Neural cell (in vitro differentiated cells): ENCODE results near the gene ZNF814. TPM values are rescaled to one million over a fixed set of nuclear protein-coding genes. Genes with fewer than 3 reads are reported as not detected.
"Not testable (repeated sequence)": the region's sequence is repeated elsewhere in the genome, so short reads cannot be mapped to it uniquely, and the experiment has no call there.

ENCODE experiments used
- H2AFZ ChIP-seq: fragments of 200-600, 300-800 bp; sonication (generic), shearing (Covaris generic); 2 replicates; pipeline ENCODE4 v1.6.0; 2014; ENCODE audit warnings: low read depth, mild to moderate bottlenecking, antibody characterized with exemption, low read length, moderate library complexity
- H3F3A ChIP-seq: fragments of 200-600 bp; shearing (Covaris generic); 2 replicates; pipeline ENCODE4 v1.6.1; 2016; ENCODE audit warnings: mild to moderate bottlenecking, moderate library complexity, mixed read lengths, antibody characterized with exemption, low read length; ENCODE audit not compliant: insufficient read depth, poor library complexity, severe bottlenecking
- H3K27ac ChIP-seq: fragments of 200-600, 300-800 bp; sonication (generic), shearing (Covaris generic); 2 replicates; pipeline ENCODE4 v1.5.1; 2014; ENCODE audit warnings: mild to moderate bottlenecking, low read length, moderate library complexity
- H3K27me3 ChIP-seq: fragments of 300-800, 200-600 bp; sonication (generic), shearing (Covaris generic); 2 replicates; pipeline ENCODE4 v1.6.0; 2014; ENCODE audit warnings: mild to moderate bottlenecking, low read depth, low read length, moderate library complexity; ENCODE audit not compliant: insufficient read depth
- H3K36me3 ChIP-seq: fragments of 300-800, 200-600 bp; sonication (generic), shearing (Covaris generic); 2 replicates; pipeline ENCODE4 v1.5.1; 2014; ENCODE audit warnings: mild to moderate bottlenecking, antibody characterized with exemption, low read length, moderate library complexity; ENCODE audit not compliant: insufficient read depth
- H3K4me2 ChIP-seq: fragments of 300-800, 200-600 bp; sonication (generic), shearing (Covaris generic); 2 replicates; pipeline ENCODE4 v1.6.0; 2014; ENCODE audit warnings: mild to moderate bottlenecking, low read length
- H3K4me3 ChIP-seq: fragments of 300-800, 200-600 bp; sonication (generic), shearing (Covaris generic); 2 replicates; pipeline ENCODE4 v1.5.1; 2014; ENCODE audit warnings: mild to moderate bottlenecking, low read length, moderate library complexity
- H3K79me2 ChIP-seq: fragments of 200-600 bp; shearing (Covaris generic); replicated peaks from 2 replicates; pipeline ENCODE4 v1.6.0; 2014; ENCODE audit warnings: mild to moderate bottlenecking, low read length, moderate library complexity; ENCODE audit not compliant: insufficient read depth
- H3K9ac ChIP-seq: fragments of 300-800, 200-600 bp; sonication (generic), shearing (Covaris generic); 2 replicates; pipeline ENCODE4 v1.6.1; 2016; ENCODE audit warnings: mild to moderate bottlenecking, low read length, mixed read lengths
- H3K9me2 ChIP-seq: fragments of 200-600 bp; shearing (Covaris generic); 2 replicates; pipeline ENCODE4 v1.6.1; 2016; ENCODE audit warnings: mild to moderate bottlenecking, low read length, mixed read lengths; ENCODE audit not compliant: insufficient read depth
- H3K9me3 ChIP-seq: fragments of 200-600, 300-800 bp; sonication (generic), shearing (Covaris generic); 2 replicates; pipeline ENCODE4 v1.6.1; 2016; ENCODE audit warnings: mild to moderate bottlenecking, mixed run types, low read length, moderate library complexity, mixed read lengths
- H4K20me1 ChIP-seq: fragments of 200-600 bp; shearing (Covaris generic); 2 replicates; pipeline ENCODE4 v1.6.1; 2016; ENCODE audit warnings: mild to moderate bottlenecking, mixed run types; ENCODE audit not compliant: insufficient read depth
- EP300 ChIP-seq: fragments of 450-650 bp; conservative IDR thresholded peaks from 2 replicates; pipeline ENCODE4 v1.6.1; 2014; ENCODE audit warnings: antibody characterized with exemption, mild to moderate bottlenecking, moderate library complexity; ENCODE audit not compliant: poor library complexity, severe bottlenecking
- EZH2 ChIP-seq: fragments of 200-600, 300-800 bp; shearing (Covaris generic), sonication (generic); IDR thresholded peaks from 2 replicates; pipeline ENCODE4 v1.6.1; 2014; ENCODE audit warnings: antibody characterized with exemption, low read length, borderline replicate concordance, mild to moderate bottlenecking; ENCODE audit not compliant: insufficient read depth, poor library complexity, severe bottlenecking
- MXI1 ChIP-seq: fragments of 450-650 bp; conservative IDR thresholded peaks from 2 replicates; pipeline ENCODE4 v1.6.1; 2014; ENCODE audit warnings: antibody characterized with exemption, mild to moderate bottlenecking; ENCODE audit not compliant: poor library complexity, severe bottlenecking
- POLR2AphosphoS5 ChIP-seq: IDR thresholded peaks from 2 replicates; pipeline ENCODE4 v1.6.1; 2012
- RAD21 ChIP-seq: fragments of 450-650 bp; conservative IDR thresholded peaks from 2 replicates; pipeline ENCODE4 v1.6.1; 2014; ENCODE audit warnings: antibody characterized with exemption, mild to moderate bottlenecking, moderate library complexity
- SMC3 ChIP-seq: fragments of 450-650 bp; conservative IDR thresholded peaks from 2 replicates; pipeline ENCODE4 v1.6.1; 2014; ENCODE audit warnings: antibody characterized with exemption, mild to moderate bottlenecking, moderate library complexity; ENCODE audit not compliant: poor library complexity
- TAF1 ChIP-seq: IDR thresholded peaks from 2 replicates; pipeline ENCODE4 v1.6.1; 2012; ENCODE audit warnings: low read depth
- polyA plus RNA-seq: library from polyadenylated mRNA; depleted of rRNA; stranded (reverse); fragments of >200 nt; gene quantifications from 2 replicates; pipeline ENCODE4 v1.2.3, GENCODE V29; 2014
- TF ChIP-seq, protein P1 (sequence below): IDR thresholded peaks from 2 replicates; pipeline ENCODE4 v1.6.1; 2012; ENCODE audit warnings: borderline replicate concordance
- TF ChIP-seq, protein P2 (sequence below): fragments of 450-650 bp; IDR thresholded peaks from 2 replicates; pipeline ENCODE4 v1.5.1; 2014; ENCODE audit warnings: antibody characterized with exemption, mild to moderate bottlenecking, moderate library complexity; ENCODE audit not compliant: poor library complexity, severe bottlenecking

The ZNF814 gene
- polyA plus RNA-seq, 1 donor from 2014 or later = 17.7 TPM

DNA sequence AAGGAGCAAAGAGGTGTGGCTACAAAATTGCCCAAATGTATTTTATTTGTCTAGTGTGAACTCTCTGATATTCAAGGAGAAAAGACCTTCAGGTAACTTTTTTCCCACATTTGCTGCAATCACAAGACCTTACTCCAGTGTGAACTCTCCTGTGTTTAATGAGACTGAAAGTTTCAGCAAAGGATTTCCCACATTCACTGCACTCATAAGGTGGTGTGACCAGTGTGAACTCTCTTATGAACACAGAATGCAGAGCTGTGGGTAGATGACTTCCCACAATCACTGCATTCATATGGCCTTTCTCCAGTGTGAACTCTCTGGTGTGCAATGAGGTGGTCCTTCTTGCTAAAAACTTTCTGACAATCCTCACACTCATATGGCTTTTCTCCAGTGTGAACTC lies 16.4 kb downstream of the ZNF814 start:
- no peak overlapping the region for H3K4me3 ChIP-seq
- H3K9ac ChIP-seq = no peak overlapping the region
- H3K4me2 ChIP-seq = no peak overlapping the region
- no peak overlapping the region for H3K27ac ChIP-seq
- TF ChIP-seq, protein P1, sequence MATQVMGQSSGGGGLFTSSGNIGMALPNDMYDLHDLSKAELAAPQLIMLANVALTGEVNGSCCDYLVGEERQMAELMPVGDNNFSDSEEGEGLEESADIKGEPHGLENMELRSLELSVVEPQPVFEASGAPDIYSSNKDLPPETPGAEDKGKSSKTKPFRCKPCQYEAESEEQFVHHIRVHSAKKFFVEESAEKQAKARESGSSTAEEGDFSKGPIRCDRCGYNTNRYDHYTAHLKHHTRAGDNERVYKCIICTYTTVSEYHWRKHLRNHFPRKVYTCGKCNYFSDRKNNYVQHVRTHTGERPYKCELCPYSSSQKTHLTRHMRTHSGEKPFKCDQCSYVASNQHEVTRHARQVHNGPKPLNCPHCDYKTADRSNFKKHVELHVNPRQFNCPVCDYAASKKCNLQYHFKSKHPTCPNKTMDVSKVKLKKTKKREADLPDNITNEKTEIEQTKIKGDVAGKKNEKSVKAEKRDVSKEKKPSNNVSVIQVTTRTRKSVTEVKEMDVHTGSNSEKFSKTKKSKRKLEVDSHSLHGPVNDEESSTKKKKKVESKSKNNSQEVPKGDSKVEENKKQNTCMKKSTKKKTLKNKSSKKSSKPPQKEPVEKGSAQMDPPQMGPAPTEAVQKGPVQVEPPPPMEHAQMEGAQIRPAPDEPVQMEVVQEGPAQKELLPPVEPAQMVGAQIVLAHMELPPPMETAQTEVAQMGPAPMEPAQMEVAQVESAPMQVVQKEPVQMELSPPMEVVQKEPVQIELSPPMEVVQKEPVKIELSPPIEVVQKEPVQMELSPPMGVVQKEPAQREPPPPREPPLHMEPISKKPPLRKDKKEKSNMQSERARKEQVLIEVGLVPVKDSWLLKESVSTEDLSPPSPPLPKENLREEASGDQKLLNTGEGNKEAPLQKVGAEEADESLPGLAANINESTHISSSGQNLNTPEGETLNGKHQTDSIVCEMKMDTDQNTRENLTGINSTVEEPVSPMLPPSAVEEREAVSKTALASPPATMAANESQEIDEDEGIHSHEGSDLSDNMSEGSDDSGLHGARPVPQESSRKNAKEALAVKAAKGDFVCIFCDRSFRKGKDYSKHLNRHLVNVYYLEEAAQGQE = no peak
- H3K9me2 ChIP-seq = no peaks in the 10 kb centered on the region
- peaks cover 19% of the 10 kb centered on the region for H3K36me3 ChIP-seq
- no peaks in the 10 kb centered on the region for H4K20me1 ChIP-seq
- no peaks in the 10 kb centered on the region for H3K27me3 ChIP-seq
- no peaks in the 10 kb centered on the region for H3F3A ChIP-seq
- no peaks in the 10 kb centered on the region for H3K9me3 ChIP-seq
- no peaks in the 10 kb centered on the region for H3K79me2 ChIP-seq
- H2AFZ ChIP-seq = no peak overlapping the region

DNA sequence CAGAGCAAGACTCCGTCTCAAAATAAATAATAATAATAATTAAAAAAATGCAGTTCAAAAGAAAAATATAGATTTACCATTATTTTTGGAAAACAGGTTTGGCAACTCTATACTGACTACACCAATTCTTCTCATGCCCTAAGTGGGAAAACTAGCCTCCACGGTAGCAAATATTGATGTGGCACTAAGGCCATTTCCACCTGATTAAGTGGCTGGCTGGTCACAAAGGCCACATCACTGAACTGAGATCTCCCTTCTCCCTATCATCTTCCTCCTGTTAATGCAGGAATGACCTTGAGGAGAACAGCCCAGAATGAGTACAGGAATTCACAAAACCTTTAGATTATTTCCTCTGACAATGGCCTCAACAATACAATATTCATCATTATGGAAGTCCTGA lies 18.6 kb downstream of the ZNF814 start:
- no peaks in the 10 kb centered on the region for H3F3A ChIP-seq
- no peaks in the 10 kb centered on the region for H3K9me2 ChIP-seq
- TF ChIP-seq, protein P1 = no peak
- TF ChIP-seq TAF1 (no peak), EZH2 (no peak), EP300 (no peak), RAD21 (no peak), POLR2AphosphoS5 (no peak), MXI1 (no peak), SMC3 (no peak)
- TF ChIP-seq, protein P2, sequence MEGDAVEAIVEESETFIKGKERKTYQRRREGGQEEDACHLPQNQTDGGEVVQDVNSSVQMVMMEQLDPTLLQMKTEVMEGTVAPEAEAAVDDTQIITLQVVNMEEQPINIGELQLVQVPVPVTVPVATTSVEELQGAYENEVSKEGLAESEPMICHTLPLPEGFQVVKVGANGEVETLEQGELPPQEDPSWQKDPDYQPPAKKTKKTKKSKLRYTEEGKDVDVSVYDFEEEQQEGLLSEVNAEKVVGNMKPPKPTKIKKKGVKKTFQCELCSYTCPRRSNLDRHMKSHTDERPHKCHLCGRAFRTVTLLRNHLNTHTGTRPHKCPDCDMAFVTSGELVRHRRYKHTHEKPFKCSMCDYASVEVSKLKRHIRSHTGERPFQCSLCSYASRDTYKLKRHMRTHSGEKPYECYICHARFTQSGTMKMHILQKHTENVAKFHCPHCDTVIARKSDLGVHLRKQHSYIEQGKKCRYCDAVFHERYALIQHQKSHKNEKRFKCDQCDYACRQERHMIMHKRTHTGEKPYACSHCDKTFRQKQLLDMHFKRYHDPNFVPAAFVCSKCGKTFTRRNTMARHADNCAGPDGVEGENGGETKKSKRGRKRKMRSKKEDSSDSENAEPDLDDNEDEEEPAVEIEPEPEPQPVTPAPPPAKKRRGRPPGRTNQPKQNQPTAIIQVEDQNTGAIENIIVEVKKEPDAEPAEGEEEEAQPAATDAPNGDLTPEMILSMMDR = no peak
- no peaks in the 10 kb centered on the region for H4K20me1 ChIP-seq
- no peak overlapping the region for H3K4me3 ChIP-seq
- no peak overlapping the region for H2AFZ ChIP-seq
- no peaks in the 10 kb centered on the region for H3K9me3 ChIP-seq
- H3K36me3 ChIP-seq = peaks cover 19% of the 10 kb centered on the region
- no peak overlapping the region for H3K9ac ChIP-seq
- H3K27ac ChIP-seq = no peak overlapping the region
- no peaks in the 10 kb centered on the region for H3K27me3 ChIP-seq
- H3K79me2 ChIP-seq = no peaks in the 10 kb centered on the region
- no peak overlapping the region for H3K4me2 ChIP-seq

DNA sequence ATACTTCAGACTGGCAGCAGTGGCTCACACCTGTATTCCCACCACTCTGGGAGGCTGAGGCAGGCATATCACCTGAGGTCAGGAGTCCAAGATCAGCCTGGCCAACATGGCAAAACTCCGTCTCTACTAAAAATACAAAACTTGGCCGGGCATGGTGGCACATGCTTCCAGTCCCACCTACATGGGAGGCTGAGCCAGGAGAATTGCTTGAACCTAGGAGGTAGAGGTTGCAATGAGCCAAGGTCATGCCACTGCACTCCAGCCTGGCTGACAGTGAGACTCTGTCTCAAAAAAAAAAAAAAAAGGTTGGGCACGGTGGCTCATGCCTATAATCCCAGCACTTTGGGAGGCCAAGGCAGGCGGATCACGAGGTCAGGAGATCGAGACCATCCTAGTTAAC lies 19.2 kb downstream of the ZNF814 start:
- not testable (repeated sequence) for H3K9ac ChIP-seq, H3K4me2 ChIP-seq, H3K9me2 ChIP-seq, H3K79me2 ChIP-seq, H3F3A ChIP-seq, H3K9me3 ChIP-seq, H3K4me3 ChIP-seq, H4K20me1 ChIP-seq, H3K27ac ChIP-seq, H2AFZ ChIP-seq, H3K27me3 ChIP-seq
- H3K36me3 ChIP-seq = peaks cover 19% of the 10 kb centered on the region
